Stimulated activated CD4-positive, alpha-beta T cell treated with anti-CD3 and anti-CD28 coated beads, Interleukin-15, amount 100 ng/mL, for 24 hours (primary cell): ENCODE data around the gene ADGRF3.
"Not testable (repeated sequence)": the region's sequence is repeated elsewhere in the genome, so short reads cannot be mapped to it uniquely, and the experiment has no call there.

Experiments
- DNase-seq: peaks from one replicate; pipeline ENCODE4 v3.0.0-alpha.2; 2020

The ADGRF3 gene

DNA sequence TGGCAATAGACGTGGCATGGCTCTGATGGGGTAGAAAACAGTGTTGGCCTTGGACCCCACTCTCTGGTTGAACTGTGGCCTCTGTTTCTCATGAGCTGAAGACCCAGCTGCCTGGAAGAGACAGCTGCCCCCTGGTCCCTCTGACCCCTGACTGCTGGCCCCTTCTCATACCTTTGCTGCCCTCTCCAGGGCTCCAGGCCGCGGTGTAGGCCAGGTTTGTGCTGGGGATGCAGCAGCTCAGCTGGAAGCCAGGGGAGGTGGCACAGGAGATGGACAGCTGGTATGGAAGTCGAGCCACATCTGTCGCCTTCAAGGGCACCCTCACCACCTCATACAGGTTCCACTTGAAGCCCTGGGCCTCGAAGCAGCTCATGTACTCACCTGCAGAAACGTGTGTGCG, 32.3 kb downstream of the ADGRF3 start:
- no peak for DNase-seq

DNA sequence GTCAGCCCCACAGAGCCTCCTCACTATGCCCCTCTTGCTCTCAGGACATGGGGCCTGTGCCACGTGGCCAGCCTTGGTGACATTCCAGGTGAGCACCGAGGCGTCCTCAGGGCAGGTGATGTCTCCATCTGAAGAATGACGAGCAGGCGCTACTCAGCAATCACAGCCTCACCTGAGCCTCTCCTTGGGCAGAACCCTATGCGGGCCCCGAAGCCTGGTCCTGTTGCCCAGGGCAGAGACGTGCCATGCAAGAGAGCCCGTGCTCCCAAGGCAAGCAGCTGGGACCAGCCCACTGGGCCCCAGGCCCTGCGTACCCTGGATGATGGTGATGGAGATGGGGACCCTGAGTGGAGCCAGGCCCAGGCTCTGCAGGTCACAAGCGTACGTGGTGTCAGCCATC, 33.1 kb downstream of the ADGRF3 start:
- no peak for DNase-seq

DNA sequence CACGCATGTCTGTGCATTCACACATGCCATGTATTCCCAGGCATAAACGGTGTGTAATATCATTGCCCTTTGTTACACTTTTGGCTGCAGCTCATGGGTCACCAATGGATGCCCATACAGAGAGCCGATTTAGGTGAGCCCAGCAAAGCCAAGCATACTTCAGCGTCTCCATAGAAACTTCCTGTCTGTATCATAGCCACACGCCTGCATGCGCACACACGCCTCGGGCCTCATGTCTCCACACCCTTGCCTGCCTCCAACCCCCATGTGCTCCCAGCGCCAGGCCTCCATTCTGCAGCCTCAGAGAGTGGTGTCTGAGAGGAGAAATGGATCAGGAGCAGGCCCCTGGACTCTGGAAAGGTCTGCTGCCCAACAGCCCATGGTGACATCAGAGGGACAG, 34.1 kb downstream of the ADGRF3 start:
- DNase-seq, result no peak

DNA sequence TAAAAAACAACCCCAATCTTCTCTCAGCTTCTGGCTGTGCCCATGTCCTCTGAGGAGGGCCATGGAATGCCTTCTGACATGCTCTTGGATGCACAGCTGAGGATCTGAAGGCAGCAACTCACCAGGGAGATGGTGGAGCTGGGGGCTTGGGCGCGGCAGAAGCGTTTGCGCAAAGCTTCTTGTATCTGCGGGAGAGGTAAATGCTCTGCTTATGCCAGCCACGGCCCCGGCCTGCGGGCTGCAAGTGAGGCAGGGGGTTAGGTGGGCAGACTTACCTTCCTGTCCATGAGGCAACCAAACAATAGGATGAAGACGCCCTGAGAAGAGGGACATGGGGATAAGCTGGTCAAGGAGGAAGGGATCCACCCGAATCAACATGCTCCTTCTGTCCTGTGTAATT, 36.7 kb downstream of the ADGRF3 start:
- DNase-seq, result no peak

DNA sequence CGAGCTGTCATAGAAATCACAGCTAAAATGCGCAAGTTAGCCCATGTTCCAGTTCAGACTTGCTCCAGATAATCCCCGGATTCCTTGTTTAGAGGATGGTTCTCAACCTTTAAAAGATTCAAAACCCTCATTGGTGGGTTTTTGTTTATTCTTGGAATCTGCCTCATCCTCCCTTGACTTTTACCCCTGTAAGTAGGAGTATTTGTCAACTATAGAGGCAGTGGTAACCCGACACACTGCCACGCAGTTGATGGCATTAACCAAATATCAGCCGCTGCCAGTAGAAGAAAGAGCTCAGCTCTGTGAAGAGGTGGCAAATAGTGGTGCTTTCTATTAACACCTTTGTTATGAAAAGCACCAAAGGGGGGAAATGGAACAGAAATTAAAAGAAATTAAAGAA, 41.0 kb downstream of the ADGRF3 start:
- DNase-seq, result no peak

DNA sequence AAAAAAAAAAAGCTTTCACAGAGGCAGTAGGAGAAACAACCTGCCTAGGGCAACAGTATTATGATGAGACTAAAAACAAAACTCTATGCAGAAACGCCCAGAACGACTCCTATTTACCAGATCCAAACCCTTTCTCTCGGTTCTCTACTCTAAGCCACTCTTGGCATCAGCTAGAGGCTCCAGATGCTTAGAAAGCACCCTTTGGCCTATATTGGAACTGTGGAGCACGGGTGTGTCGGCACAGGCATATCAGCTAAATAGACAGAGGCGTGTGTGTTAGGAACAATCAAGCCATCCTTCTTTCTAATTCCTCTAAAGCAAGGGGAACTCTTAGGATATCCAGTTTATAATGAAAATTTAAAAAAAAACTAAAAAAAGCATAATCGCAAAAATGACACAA, 41.5 kb downstream of the ADGRF3 start:
- DNase-seq, result not testable (repeated sequence)

DNA sequence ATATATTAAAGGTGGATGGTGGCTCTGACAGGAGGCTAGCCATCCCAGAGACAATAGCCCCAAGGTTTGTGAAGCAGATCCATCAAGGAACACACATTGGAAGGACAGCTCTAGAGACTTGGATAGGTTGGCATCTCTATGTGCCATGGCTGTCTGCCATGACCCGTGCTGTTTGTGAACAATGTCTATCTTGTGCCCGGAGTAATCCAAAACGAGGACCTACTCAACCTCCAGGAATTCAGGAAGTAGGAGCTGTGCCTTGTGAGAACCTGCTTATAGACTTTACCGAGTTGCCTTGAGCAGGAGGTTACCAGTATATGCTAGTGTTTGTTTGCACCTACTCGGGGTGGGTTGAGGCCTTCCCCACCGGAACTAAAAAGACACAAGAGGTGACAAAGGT, 43.7 kb downstream of the ADGRF3 start:
- DNase-seq, result no peak

DNA sequence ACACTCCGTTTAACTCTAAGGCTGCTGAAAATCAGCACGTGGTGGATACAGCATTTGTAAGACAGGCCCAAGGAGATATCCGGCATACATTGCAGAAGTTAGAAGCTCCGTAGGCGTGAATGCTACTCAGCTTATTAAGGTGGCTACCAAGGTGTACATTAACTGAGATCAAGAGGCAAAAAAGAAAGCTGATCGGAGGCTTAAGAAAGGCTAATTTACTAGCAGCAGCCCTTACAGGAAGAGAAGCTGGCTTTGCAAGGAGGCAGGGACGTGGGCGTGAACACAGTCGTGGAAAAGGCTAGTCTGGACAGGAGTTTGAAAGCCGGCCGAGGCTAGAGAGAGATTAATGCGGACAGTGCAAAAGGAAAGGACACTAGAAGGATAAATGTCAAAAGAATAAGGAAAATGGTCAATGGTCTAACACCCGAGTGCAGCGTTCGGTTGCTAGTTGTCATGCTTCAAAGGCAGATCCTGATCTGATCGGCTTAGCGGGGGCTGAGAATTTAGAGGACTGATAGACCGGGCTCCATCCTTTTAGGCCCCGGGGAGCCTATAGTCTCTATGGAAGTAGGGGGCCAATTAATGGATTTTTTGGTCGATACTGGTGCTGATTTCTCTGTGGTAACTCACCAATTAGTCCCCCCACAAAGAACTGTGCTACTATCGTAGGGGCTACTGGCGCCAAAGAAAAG, 46.2 kb downstream of the ADGRF3 start:
- peak; percentile 49 for DNase-seq

DNA sequence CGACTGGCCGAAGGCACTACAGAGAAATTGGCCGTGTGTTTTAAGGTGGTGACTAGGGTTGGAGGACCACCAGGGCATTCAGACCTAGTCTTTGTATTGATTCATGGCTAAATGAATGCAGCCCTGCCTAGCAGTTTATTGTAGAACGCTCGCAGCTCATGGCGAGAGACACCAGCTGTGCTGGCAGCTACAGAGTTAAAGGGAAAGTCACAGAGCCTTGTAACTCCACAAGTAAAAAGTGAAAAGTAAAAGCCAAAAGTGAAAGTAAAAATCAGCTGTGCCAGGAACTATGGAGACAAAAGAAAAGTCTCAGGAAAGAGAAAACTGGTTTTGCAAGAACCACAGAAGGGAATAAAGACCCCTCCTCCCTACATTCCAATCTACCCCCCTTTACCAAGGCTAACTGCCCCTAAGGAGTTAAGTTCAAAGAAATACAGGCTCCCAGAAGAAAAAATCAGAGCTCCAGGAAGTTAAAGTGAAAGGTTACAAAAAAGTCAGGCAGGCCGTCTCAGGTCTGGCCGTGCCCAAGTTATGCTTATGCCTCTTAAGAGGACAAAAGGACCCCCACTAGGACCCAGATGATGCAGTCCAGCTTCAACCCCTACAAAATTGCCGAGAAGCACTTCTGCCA, 47.0 kb downstream of the ADGRF3 start:
- DNase-seq, result peak; percentile 37

DNA sequence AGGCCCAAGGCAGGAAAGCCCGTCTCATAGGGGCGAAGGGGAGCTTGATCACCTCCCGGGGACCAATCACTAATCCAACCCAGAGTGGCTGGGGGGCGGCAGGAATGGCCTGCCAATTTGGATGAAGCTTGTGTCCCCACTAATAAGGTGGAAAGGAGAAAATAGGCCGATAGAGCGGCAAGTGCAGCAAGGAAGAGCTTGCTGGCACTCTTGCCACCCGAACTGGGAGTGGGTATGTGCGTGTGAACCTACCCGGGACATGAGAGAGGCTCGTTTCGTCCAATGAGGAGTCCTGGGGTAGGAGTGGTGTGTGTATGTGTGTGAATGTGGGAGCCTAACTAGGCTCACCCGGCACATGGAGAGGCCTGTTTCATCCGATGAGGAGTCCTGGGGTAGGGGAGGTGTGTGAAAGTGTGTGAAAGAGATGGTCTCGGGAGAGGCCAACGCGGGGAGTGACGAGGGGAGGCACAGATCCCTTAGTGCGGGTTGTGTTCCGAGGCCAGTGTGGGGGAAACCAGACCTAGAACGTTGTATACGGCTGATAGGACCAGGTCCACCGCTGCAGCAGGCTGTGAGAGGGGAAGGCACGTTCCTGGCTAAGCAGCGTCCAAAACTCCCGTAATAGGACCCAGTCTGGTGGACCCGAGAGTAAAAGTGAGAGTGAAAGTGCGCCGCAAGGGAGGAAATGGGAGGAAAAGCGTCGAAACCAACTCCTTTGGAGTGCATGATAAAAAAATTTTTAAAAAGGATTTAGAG, 47.8 kb downstream of the ADGRF3 start:
- peak; percentile 42 for DNase-seq

DNA sequence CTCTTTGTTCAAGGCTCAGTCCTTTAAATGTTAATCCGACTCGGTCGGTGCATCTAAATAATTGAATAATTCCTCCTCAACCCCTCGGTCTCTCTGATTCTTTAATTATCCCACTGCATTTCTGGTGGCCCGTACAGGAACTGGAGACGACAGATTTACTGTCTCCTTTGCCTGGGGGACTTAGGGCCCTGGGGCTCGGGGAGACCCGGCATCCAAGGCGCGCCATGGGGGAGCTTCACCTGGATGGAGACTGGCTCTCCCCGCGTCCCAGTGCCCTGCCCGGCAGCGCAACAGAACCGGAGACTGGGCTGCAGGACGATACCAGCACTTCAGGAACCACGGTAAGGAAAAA, 48.3 kb downstream of the ADGRF3 start:
- DNase-seq, result peak; percentile 8

DNA sequence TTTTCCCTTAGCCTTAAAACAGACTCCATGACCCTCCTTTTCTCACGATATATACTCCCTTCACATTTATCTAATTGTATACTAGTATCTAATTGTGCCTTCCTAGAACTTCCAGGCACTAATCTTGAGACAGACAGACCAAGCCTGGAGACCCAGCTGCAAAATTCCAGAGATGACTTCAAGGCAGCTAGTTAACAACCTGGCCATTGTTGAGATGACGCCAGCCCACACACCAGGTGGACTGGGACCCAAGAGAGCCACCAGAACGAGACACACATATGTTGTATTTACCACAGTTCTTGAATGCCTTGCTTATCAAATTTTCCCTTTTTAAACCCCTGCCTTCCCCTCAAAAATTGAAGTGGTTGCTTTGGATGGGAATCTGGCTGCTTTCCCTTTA, 49.5 kb downstream of the ADGRF3 start:
- DNase-seq, result no peak

DNA sequence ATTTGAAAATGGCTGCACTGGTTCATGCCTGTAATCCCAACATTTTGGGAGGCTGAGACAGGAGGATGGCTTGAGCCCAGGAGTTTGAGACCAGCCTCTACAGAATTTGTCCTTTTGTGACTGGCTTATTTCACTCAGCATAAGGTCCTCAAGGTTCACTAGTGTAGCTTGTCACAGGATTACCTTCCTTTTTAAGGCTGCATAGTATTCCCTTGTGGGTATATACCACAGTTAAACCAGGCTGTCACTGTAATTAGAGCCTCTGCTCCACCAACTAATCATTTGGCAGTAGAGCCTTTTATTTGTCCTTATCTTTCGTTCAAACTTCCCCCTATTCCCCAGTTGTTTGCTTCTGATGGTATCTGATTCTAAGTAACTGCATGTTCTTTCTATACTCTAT, 51.1 kb downstream of the ADGRF3 start:
- DNase-seq, result no peak

DNA sequence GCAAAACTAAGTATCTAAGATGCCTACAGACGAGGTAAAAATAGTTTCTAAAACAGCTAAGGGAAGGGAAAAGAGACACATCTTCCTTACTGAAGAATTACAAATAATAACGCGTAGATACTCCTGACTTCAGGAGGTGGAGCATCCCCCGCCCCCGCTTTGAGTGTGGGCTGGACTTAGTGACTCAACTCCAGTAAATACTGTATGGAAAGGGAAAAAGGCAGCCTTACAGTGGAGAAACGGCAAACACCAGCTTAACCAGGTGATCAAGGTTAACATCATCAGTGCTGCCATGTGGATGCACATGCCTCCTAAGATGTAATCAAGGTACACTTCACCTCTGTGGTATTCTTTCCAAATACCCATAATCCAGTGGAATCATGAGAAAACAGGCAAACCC, 53.9 kb downstream of the ADGRF3 start:
- no peak for DNase-seq

DNA sequence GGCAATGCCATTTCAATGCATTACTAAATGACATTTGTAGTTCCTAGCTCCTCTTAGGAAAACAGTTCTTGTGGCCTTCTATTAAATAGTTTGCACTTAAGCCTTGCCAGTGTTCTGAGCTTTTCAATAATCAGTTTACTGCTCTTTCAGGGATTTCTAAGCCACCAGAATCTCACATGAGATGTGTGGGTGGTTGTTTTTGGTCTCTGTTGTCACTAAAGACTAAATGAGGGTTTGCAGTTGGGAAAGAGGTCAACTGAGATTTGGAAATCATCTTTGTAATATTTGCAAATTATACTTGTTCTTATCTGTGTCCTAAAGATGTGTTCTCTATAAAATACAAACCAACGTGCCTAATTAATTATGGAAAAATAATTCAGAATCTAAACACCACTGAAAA, 56.6 kb downstream of the ADGRF3 start:
- no peak for DNase-seq

DNA sequence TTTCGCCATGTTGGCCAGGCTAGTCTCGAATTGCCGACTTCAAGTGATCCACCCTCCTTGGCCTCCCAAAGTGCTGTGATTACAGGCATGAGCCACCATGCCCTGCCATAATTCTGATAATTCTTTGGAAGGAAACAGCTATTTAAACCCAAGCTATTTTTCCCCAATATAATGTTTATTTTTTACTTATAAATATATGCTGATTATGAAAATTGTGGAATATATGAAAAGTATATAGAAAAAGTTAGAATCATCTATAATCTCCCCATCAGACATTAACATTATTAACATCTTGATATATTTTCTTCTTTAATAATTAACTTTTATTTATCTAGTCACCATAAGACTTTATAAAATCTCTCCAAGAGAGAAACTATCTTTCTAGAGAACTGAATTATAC, 60.7 kb downstream of the ADGRF3 start:
- DNase-seq, result no peak

DNA sequence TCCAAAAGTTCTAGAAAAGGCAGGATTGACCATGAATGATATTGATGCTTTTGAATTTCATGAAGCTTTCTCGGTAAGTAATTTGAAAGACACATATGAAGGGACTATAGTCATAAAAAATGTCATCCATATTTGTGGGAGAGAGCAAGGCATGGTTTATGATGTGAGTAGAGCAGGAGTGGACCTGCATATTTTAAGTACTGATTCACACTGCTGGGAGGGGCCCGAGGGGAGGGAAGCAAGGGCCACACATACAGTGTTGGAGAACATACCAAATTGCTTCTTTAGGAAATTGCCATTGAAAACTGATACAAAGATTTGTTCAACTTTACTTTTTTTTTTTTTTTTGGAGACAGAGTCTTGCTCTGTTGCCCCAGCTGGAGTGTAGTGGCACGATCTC, 62.5 kb downstream of the ADGRF3 start:
- DNase-seq, result no peak

DNA sequence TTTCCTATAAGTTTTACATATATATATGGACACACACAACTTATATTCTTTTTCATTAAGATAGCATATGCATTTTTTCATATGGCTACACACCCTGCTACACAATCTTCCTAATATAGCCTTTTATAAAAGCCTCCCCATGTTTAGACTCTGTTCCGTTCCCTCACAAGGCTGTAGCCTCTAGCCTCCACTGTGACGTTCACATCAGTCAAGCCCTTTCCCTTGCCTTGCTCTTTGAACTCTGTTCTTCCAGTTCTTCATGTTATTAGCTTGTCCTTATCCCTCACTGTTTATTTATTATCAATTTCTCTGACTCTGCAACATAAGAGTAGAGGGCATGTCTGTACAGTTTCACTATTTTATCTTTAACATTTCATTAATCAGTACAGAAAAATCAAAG, 63.0 kb downstream of the ADGRF3 start:
- DNase-seq, result no peak

DNA sequence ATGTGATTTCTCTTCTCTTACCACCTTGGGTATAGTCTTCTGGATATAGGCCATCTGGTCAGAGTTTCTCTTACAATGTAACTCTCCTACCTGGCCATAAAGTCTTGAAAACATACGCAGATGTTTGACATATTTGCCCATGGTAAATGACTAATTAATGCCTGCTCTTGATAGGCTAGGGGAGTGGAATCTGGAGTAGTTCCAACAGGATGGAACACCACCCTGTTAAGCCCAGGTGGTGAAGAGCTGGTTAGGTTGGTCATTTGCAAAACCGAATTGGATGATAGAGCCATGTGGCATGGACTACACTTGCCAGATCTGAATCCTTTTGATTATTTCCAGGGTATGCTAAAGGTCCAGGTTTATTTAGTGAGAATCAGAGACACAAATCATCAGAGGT, 65.4 kb downstream of the ADGRF3 start:
- DNase-seq, result no peak

DNA sequence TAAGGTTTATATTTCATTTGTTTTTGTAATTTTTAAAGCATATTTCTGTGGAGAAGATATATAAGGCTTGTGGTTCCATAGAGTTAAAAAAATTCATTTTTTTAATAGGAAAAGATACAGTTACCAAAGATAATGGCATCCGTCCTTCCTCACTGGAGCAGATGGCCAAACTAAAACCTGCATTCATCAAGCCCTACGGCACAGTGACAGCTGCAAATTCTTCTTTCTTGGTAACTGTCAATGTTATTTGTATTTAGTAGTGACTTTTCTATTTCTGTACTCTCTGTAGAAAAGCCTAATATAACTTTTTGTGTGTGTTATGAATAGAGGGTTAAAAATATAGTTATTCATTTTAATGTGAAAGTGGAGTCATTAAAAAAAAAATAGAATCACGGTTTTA, 66.7 kb downstream of the ADGRF3 start:
- DNase-seq, result no peak

DNA sequence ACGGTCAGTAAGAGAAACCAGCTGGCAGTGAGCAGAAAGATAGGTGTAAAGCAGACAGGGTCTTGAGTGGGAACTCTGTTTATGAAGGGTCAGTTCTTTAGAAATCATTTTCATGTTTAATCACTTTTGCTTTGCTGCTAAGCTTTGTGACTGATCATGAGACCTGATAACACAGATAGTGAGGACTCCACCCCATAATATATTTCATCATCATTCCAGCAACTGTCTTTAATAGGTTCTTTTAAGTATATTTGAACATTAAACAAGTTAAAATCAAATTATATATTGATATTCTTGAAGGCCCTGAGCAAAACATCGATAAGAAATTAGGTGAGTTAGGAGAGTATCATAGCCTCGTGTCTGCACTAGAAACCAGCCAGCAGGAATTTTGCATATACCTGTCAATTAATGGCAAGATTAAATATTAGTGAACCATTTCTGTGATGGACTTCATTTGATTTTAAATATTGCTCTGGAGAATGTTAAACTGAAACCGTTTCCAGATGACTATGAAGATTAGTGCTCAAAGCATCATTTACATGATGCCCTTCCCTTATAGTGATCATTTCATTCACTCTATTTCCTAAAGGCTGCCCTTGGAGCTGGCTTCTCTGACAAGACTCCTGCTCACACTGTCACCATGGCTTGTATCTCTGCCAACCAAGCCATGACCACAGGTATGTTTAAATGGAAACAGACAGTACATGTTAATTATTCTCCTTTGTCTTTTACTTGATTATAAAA, 69.9 kb downstream of the ADGRF3 start:
- no peak for DNase-seq

DNA sequence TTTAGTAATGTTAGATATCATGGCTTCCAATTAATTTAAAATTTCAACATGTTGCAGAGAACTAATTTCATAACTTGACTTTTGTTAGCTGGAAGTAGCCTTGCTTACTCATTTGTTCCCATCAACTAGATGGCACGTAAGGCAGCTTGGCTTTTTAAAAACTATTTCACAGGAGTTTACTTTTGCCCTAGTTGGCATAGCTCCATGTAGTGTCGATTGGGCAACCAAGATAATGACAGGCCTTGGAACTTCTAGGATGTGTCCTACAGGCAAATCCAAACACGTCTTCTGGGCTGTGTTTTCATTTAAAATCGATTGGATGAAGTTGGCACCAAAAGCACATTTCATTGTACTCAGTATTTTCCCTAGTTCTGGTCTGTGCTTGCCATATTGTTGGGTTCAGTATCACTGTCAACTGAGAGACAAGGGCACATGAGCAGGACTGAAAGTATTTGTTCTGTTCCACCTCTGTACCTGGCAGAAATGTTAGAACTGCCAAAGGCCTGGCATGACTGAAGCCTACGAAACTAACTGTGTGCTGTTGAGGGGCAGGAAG, 72.5 kb downstream of the ADGRF3 start:
- DNase-seq, result no peak

DNA sequence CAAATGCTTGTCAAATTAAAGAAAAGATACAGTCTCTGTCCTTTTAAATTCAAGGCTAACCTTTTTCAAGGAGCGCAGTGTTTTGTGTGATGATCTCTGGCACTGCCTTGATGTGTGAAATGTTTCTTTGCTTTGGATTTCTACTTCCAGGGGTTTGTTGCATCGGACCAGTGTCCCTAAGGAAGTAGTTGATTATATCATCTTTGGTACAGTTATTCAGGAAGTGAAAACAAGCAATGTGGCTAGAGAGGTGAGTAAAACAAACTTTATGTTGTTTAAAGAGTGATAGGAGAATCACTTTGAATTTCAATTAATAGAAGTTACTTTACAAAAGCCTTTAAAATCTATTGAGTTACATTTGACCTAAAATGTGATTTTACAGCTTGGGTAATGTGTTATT, 73.1 kb downstream of the ADGRF3 start:
- no peak for DNase-seq
